HepG2 (cell line): ENCODE measurements around the gene ORC6. TPM values are rescaled to one million over a fixed set of nuclear protein-coding genes. Genes with fewer than 3 reads are reported as not detected.

Source experiments
- GATAD1 ChIP-seq: IDR thresholded peaks from 2 replicates; pipeline ENCODE4 v1.6.1; 2016; ENCODE audit warnings: missing genetic modification reagents, missing compliant biosample characterization
- HIVEP1 ChIP-seq: sonication (generic); formaldehyde crosslinking; IDR thresholded peaks from 2 replicates; pipeline ENCODE4 v1.4.0; 2020; ENCODE audit warnings: mild to moderate bottlenecking, missing genetic modification reagents
- MED1 ChIP-seq: sonication (generic); formaldehyde crosslinking; IDR thresholded peaks from 2 replicates; pipeline ENCODE4 v1.4.0; 2020; ENCODE audit warnings: missing genetic modification reagents
- SAP130 ChIP-seq: IDR thresholded peaks from 2 replicates; pipeline ENCODE4 v1.6.1; 2016; ENCODE audit warnings: low read depth
- ZBTB26 ChIP-seq: IDR thresholded peaks from 2 replicates; pipeline ENCODE4 v1.6.1; 2016; ENCODE audit warnings: missing compliant biosample characterization, missing genetic modification reagents, borderline replicate concordance
- ZNF253 ChIP-seq: sonication (generic); formaldehyde crosslinking; IDR thresholded peaks from 2 replicates; pipeline ENCODE4 v1.8.0; 2022; ENCODE audit warnings: mild to moderate bottlenecking, missing genetic modification reagents, borderline replicate concordance
- ZNF350 ChIP-seq: sonication (generic); formaldehyde crosslinking; IDR thresholded peaks from 2 replicates; pipeline ENCODE4 v1.4.0; 2020; ENCODE audit warnings: mild to moderate bottlenecking, low read depth, missing genetic modification reagents, borderline replicate concordance
- ZNF639 ChIP-seq: conservative IDR thresholded peaks from 2 replicates; pipeline ENCODE4 v1.6.1; 2018; ENCODE audit warnings: missing genetic modification reagents
- polyA plus RNA-seq, 8 experiments: library from polyadenylated mRNA; depleted of rRNA in 3 of 8; stranded (reverse) in 7 of 8; unstranded in 1 of 8; fragments of >200 nt; fragmentation: Illumina TruSeq in 4 of 8; extraction: Trizol in 4 of 8; gene quantifications; 2 replicates each; pipeline versions ENCODE4 v1.2.1 to v1.2.3, GENCODE V29; 2011 to 2016; ENCODE audit warnings: low read depth in 4 of 8, missing spikeins in 1 of 8, mixed read lengths in 1 of 8; ENCODE audit not compliant: insufficient read depth in 1 of 8
- total RNA-seq, 5 experiments: library from RNA; depleted of rRNA; stranded (reverse); fragments of >200 nt; fragmentation: Illumina TruSeq; extraction: Trizol; gene quantifications; 2 replicates each; pipeline ENCODE4 v1.2.3, GENCODE V29; 2016; ENCODE audit warnings: low read depth in 1 of 5
- TF ChIP-seq, protein P1 (sequence below): sonication (generic); formaldehyde crosslinking; IDR thresholded peaks from 2 replicates; pipeline ENCODE4 v1.4.0; 2020; ENCODE audit warnings: mild to moderate bottlenecking, missing genetic modification reagents
- TF ChIP-seq, protein P2 (sequence below): sonication (generic); formaldehyde crosslinking; IDR thresholded peaks from one replicate; pipeline ENCODE4 v1.5.1; 2020; ENCODE audit warnings: mild to moderate bottlenecking, missing genetic modification reagents; ENCODE audit errors: not compliant biosample characterization
- TF ChIP-seq, protein P3 (sequence below): sonication (generic); formaldehyde crosslinking; IDR thresholded peaks from 2 replicates; pipeline ENCODE4 v1.8.0; 2022; ENCODE audit warnings: mild to moderate bottlenecking, missing genetic modification reagents, borderline replicate concordance
- TF ChIP-seq, protein P4 (sequence below): IDR thresholded peaks from 2 replicates; pipeline ENCODE4 v1.6.1; 2016

The ORC6 gene
- total and polyA plus RNA-seq, 2 of the 13 experiments (the other 11 are each of a cell fraction or from before 2014, with no cell fraction given): 34.2 to 69.8 TPM

GRCh38 chr16:46688654-46689364 lies 650 bp upstream of the ORC6 start, which contains the start of gene VPS35 (continued):
- TF ChIP-seq, protein P1, sequence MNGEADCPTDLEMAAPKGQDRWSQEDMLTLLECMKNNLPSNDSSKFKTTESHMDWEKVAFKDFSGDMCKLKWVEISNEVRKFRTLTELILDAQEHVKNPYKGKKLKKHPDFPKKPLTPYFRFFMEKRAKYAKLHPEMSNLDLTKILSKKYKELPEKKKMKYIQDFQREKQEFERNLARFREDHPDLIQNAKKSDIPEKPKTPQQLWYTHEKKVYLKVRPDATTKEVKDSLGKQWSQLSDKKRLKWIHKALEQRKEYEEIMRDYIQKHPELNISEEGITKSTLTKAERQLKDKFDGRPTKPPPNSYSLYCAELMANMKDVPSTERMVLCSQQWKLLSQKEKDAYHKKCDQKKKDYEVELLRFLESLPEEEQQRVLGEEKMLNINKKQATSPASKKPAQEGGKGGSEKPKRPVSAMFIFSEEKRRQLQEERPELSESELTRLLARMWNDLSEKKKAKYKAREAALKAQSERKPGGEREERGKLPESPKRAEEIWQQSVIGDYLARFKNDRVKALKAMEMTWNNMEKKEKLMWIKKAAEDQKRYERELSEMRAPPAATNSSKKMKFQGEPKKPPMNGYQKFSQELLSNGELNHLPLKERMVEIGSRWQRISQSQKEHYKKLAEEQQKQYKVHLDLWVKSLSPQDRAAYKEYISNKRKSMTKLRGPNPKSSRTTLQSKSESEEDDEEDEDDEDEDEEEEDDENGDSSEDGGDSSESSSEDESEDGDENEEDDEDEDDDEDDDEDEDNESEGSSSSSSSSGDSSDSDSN: peak; percentile 78
- TF ChIP-seq HIVEP1 (CRISPR knock-in tag): peak; percentile 87
- TF ChIP-seq, protein P2, sequence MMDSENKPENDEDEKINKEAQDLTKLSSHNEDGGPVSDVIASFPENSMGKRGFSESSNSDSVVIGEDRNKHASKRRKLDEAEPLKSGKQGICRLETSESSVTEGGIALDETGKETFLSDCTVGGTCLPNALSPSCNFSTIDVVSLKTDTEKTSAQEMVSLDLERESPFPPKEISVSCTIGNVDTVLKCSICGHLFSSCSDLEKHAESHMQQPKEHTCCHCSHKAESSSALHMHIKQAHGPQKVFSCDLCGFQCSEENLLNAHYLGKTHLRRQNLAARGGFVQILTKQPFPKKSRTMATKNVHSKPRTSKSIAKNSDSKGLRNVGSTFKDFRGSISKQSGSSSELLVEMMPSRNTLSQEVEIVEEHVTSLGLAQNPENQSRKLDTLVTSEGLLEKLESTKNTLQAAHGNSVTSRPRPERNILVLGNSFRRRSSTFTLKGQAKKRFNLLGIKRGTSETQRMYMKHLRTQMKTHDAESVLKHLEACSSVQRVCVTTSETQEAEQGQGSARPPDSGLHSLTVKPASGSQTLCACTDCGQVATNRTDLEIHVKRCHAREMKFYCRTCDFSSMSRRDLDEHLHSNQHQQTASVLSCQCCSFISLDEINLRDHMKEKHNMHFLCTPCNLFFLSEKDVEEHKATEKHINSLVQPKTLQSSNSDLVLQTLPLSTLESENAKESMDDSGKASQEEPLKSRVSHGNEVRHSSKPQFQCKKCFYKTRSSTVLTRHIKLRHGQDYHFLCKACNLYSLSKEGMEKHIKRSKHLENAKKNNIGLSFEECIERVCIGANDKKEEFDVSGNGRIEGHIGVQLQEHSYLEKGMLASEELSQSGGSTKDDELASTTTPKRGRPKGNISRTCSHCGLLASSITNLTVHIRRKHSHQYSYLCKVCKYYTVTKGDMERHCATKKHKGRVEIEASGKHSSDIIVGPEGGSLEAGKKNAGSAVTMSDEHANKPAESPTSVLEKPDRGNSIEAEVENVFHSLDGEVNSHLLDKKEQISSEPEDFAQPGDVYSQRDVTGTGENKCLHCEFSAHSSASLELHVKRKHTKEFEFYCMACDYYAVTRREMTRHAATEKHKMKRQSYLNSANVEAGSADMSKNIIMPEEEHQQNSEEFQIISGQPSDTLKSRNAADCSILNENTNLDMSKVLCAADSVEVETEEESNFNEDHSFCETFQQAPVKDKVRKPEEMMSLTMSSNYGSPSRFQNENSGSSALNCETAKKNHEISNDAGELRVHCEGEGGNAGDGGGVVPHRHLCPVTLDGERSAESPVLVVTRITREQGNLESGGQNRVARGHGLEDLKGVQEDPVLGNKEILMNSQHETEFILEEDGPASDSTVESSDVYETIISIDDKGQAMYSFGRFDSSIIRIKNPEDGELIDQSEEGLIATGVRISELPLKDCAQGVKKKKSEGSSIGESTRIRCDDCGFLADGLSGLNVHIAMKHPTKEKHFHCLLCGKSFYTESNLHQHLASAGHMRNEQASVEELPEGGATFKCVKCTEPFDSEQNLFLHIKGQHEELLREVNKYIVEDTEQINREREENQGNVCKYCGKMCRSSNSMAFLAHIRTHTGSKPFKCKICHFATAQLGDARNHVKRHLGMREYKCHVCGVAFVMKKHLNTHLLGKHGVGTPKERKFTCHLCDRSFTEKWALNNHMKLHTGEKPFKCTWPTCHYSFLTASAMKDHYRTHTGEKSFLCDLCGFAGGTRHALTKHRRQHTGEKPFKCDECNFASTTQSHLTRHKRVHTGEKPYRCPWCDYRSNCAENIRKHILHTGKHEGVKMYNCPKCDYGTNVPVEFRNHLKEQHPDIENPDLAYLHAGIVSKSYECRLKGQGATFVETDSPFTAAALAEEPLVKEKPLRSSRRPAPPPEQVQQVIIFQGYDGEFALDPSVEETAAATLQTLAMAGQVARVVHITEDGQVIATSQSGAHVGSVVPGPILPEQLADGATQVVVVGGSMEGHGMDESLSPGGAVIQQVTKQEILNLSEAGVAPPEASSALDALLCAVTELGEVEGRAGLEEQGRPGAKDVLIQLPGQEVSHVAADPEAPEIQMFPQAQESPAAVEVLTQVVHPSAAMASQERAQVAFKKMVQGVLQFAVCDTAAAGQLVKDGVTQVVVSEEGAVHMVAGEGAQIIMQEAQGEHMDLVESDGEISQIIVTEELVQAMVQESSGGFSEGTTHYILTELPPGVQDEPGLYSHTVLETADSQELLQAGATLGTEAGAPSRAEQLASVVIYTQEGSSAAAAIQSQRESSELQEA: peak; percentile 86
- TF ChIP-seq SAP130: peak; percentile 85; the same call in 1 of the 2 replicates
- TF ChIP-seq MED1 (CRISPR knock-in tag): peak; percentile 57
- 0 out of 2 replicates have a peak, but pooled peaks have one; percentile 22 for TF ChIP-seq ZBTB26 (CRISPR knock-in tag)
- TF ChIP-seq, protein P3, sequence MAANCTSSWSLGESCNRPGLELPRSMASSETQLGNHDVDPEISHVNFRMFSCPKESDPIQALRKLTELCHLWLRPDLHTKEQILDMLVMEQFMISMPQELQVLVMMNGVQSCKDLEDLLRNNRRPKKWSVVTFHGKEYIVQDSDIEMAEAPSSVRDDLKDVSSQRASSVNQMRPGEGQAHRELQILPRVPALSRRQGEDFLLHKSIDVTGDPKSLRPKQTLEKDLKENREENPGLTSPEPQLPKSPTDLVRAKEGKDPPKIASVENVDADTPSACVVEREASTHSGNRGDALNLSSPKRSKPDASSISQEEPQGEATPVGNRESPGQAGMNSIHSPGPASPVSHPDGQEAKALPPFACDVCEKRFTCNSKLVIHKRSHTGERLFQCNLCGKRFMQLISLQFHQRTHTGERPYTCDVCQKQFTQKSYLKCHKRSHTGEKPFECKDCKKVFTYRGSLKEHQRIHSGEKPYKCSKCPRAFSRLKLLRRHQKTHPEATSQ: 0 out of 2 replicates have a peak, but pooled peaks have one; percentile 63
- no peak; the same call in 1 of the 2 replicates for TF ChIP-seq ZNF639 (CRISPR knock-in tag)
- no peak; the same call in 1 of the 2 replicates for TF ChIP-seq ZNF253 (CRISPR knock-in tag)
- TF ChIP-seq ZNF350 (CRISPR knock-in tag): peak; percentile 92; the same call in 1 of the 2 replicates
- TF ChIP-seq, protein P4, sequence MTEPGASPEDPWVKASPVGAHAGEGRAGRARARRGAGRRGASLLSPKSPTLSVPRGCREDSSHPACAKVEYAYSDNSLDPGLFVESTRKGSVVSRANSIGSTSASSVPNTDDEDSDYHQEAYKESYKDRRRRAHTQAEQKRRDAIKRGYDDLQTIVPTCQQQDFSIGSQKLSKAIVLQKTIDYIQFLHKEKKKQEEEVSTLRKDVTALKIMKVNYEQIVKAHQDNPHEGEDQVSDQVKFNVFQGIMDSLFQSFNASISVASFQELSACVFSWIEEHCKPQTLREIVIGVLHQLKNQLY (CRISPR knock-in tag): 0 out of 2 replicates have a peak, but pooled peaks have one; percentile 36
- peak; percentile 84 for TF ChIP-seq GATAD1 (CRISPR knock-in tag)
